GM12891 (cell line): ENCODE results near the gene SRPK3.

ENCODE experiments used
- PAX5 ChIP-seq: IDR thresholded peaks from 2 replicates; pipeline ENCODE4 v1.6.1; 2011; ENCODE audit warnings: low read length, moderate library complexity, mild to moderate bottlenecking; ENCODE audit not compliant: insufficient read depth, severe bottlenecking
- POLR2A ChIP-seq: IDR thresholded peaks from 2 replicates; pipeline ENCODE4 v1.6.1; 2011; ENCODE audit warnings: low read depth, low read length, control low read depth
- POLR2AphosphoS5 ChIP-seq: IDR thresholded peaks from 2 replicates; pipeline ENCODE4 v1.6.1; 2011; ENCODE audit warnings: low read depth, low read length, control low read depth
- SPI1 ChIP-seq: IDR thresholded peaks from 2 replicates; pipeline ENCODE4 v1.6.1; 2011; ENCODE audit warnings: low read depth, low read length, control low read depth

GRCh38 chrX:153781428-153782047, 697 bp downstream of the SRPK3 start:
- no peak for TF ChIP-seq POLR2A
- TF ChIP-seq PAX5 = no peak
- no peak for TF ChIP-seq POLR2AphosphoS5
- TF ChIP-seq SPI1 = no peak
